Nucleus accumbens (tissue), 56 donors: Measurements from ENCODE around the gene ADAMTS3.
"Not testable (repeated sequence)": the region's sequence is repeated elsewhere in the genome, so short reads cannot be mapped to it uniquely, and the experiment has no call there.

Experiments used
- DNase-seq, 56 donors: peaks; one replicate each; lab custom pipeline; 2025; lab: John Stamatoyannopoulos, UW

Gene ADAMTS3

GRCh38 chr4:72553540-72554337 lies 15.3 kb downstream of the ADAMTS3 start:
- no peak for DNase-seq

- DNase-seq = no peak
Measured at GRCh38 chr4:72552447-72552846, 16.6 kb downstream of the ADAMTS3 start.

GRCh38 chr4:72546456-72546855 lies 22.6 kb downstream of the ADAMTS3 start:
- DNase-seq = no peak

- DNase-seq = not testable (repeated sequence)
Measured at GRCh38 chr4:72540694-72541093, 28.3 kb downstream of the ADAMTS3 start.

- no peak for DNase-seq
Measured at GRCh38 chr4:72538006-72538405, 31.0 kb downstream of the ADAMTS3 start.

- DNase-seq = no peak
Measured at GRCh38 chr4:72536443-72536842, 32.6 kb downstream of the ADAMTS3 start.

- no peak for DNase-seq
Measured at GRCh38 chr4:72531768-72532290, 37.2 kb downstream of the ADAMTS3 start.

- no peak for DNase-seq
Measured at GRCh38 chr4:72531322-72531721, 37.7 kb downstream of the ADAMTS3 start.

GRCh38 chr4:72529148-72529822 lies 39.7 kb downstream of the ADAMTS3 start:
- DNase-seq = no peak

- DNase-seq = no peak
Measured at GRCh38 chr4:72527038-72527646, 41.9 kb downstream of the ADAMTS3 start.

GRCh38 chr4:72525938-72526337 lies 43.1 kb downstream of the ADAMTS3 start:
- DNase-seq = peak in 8 of 56 donors; percentile 1 to 29 (median 11)

GRCh38 chr4:72522440-72522839 lies 46.6 kb downstream of the ADAMTS3 start:
- no peak for DNase-seq

- no peak for DNase-seq
Measured at GRCh38 chr4:72513227-72513626, 55.8 kb downstream of the ADAMTS3 start.

GRCh38 chr4:72507860-72508419 lies 61.1 kb downstream of the ADAMTS3 start:
- DNase-seq = no peak

- no peak for DNase-seq
Measured at GRCh38 chr4:72507167-72507566, 61.9 kb downstream of the ADAMTS3 start.

- no peak for DNase-seq
Measured at GRCh38 chr4:72505314-72505744, 63.7 kb downstream of the ADAMTS3 start.

GRCh38 chr4:72500214-72500613 lies 68.8 kb downstream of the ADAMTS3 start:
- no peak for DNase-seq

GRCh38 chr4:72496119-72496518 lies 72.9 kb downstream of the ADAMTS3 start:
- DNase-seq = no peak

- DNase-seq = no peak
Measured at GRCh38 chr4:72494156-72494555, 74.9 kb downstream of the ADAMTS3 start.

GRCh38 chr4:72489267-72489666 lies 79.8 kb downstream of the ADAMTS3 start:
- no peak for DNase-seq

- DNase-seq = no peak
Measured at GRCh38 chr4:72486991-72487390, 82.0 kb downstream of the ADAMTS3 start.
